Ramos (cell line): ENCODE measurements around the gene FAM210A.

Experiments
- in situ Hi-C: fragments of 300-500 bp; cut with MboI; formaldehyde crosslinking; loops from one replicate; pipeline ENCODE4 v1.14.3; 2022; ENCODE audit warnings: low sequenced_read_pairs; ENCODE audit not compliant: unreplicated experiment

Gene FAM210A

GRCh38 chr18:13649397-13650390 lies 76.7 kb downstream of the FAM210A start:
- in situ Hi-C loops = no loop called here

GRCh38 chr18:13647761-13648160 lies 78.6 kb downstream of the FAM210A start:
- in situ Hi-C loops = no loop called here

GRCh38 chr18:13646633-13647032 lies 79.7 kb downstream of the FAM210A start:
- in situ Hi-C loops = no loop called here

- in situ Hi-C loops = no loop called here
Observed at GRCh38 chr18:13645093-13645492, 81.3 kb downstream of the FAM210A start.

- in situ Hi-C loops = no loop called here
Observed at GRCh38 chr18:13643261-13643751, 83.1 kb downstream of the FAM210A start.

GRCh38 chr18:13642440-13642827 lies 83.9 kb downstream of the FAM210A start:
- in situ Hi-C loops = no loop called here

- in situ Hi-C loops = no loop called here
Observed at GRCh38 chr18:13641551-13642439, 84.6 kb downstream of the FAM210A start.

- in situ Hi-C loops = no loop called here
Observed at GRCh38 chr18:13640266-13640860, 86.0 kb downstream of the FAM210A start.

GRCh38 chr18:13638719-13639595 lies 87.4 kb downstream of the FAM210A start:
- in situ Hi-C loops = no loop called here

GRCh38 chr18:13635046-13635445 lies 91.3 kb downstream of the FAM210A start:
- in situ Hi-C loops = no loop called here

- in situ Hi-C loops = loop anchor here (5.0 kb wide), 1 partner anchor 76 kb away; no protein-coding TSS in a partner anchor
Observed at GRCh38 chr18:13633700-13634099, 92.7 kb downstream of the FAM210A start.

- in situ Hi-C loops = loop anchor here (5.0 kb wide), 1 partner anchor 73 kb away; no protein-coding TSS in a partner anchor
Observed at GRCh38 chr18:13630716-13631268, 95.6 kb downstream of the FAM210A start.

- in situ Hi-C loops = loop anchor here (5.0 kb wide), 1 partner anchor 73 kb away; no protein-coding TSS in a partner anchor
Observed at GRCh38 chr18:13629841-13630715, 96.3 kb downstream of the FAM210A start.

- in situ Hi-C loops = no loop called here
Observed at GRCh38 chr18:13628211-13628610, 98.1 kb downstream of the FAM210A start.

- in situ Hi-C loops = no loop called here
Observed at GRCh38 chr18:13627639-13628038, 98.7 kb downstream of the FAM210A start.

GRCh38 chr18:13626544-13626908 lies 99.8 kb downstream of the FAM210A start:
- in situ Hi-C loops = no loop called here

GRCh38 chr18:13625843-13626543 lies 100.4 kb downstream of the FAM210A start:
- in situ Hi-C loops = no loop called here
